K562 (cell line): Measurements from ENCODE around the gene ARID5B. TPM values are rescaled to one million over a fixed set of nuclear protein-coding genes. Genes with fewer than 3 reads are reported as not detected.

Experiments used
- ATAC-seq: fragments of 200-7000 bp; cut with Tn5 transposase; 3 replicates; pipeline ENCODE4 v1.9.1; 2020; ENCODE audit warnings: moderate library complexity
- BruUV-seq: library from RNA; stranded (reverse); fragments of 400-500 nt; replicated peaks from 2 replicates; lab custom pipeline; 2021; lab: Mats Ljungman, UMichigan
- CTCF ChIA-PET: fragments of 300-600 bp; formaldehyde crosslinking; extraction: SDS; loops from one replicate; lab custom pipeline; 2021; ENCODE audit warnings: low intra/inter-chr PET ratio; lab: Yijun Ruan, JAX
- POLR2A ChIA-PET: fragments of 300-600, 350-650 bp; sonication (Branson Sonifier 250); formaldehyde crosslinking; extraction: SDS; loops from one replicate; lab custom pipeline; 2021; ENCODE audit warnings: antibody characterized with exemption, inconsistent platforms; lab: Yijun Ruan, JAX
- DNase-seq, 4 experiments: peaks; one replicate each; pipeline versions ENCODE4 v3.0.0 to v3.0.0-alpha.2; 2011 to 2018; ENCODE audit warnings: low spot score in 3 of 4, mixed read lengths in 3 of 4; ENCODE audit errors: extremely low read depth in 1 of 4
- FAIRE-seq: peaks from 2 replicates; lab custom pipeline; 2011; peaks lifted over from hg19 to GRCh38; lab: Jason Lieb, UNC
- H2AFZ ChIP-seq: 2 replicates; pipeline ENCODE4 v1.6.0; 2011; ENCODE audit warnings: low read depth, low read length, control low read depth, inconsistent platforms
- H3K27ac ChIP-seq: fragments of 200-600 bp; 3 replicates; pipeline ENCODE4 v1.8.0; 2011; ENCODE audit warnings: low read depth, mild to moderate bottlenecking, control low read depth, inconsistent platforms, low read length, moderate library complexity, mixed read lengths; ENCODE audit errors: extremely low read depth
- H3K27me3 ChIP-seq, 2 experiments: fragments of 300-600 bp in 1 of 2; 2 replicates in 1 of 2; 3 replicates in 1 of 2; pipeline versions ENCODE4 v1.6.0 to v1.8.0; 2011; ENCODE audit warnings: inconsistent platforms in 2 of 2, low read length in 2 of 2, mild to moderate bottlenecking in 1 of 2, mixed read lengths in 1 of 2, moderate library complexity in 1 of 2; ENCODE audit not compliant: control insufficient read depth in 2 of 2, insufficient read depth in 2 of 2
- H3K36me3 ChIP-seq: fragments of 300-600 bp; 3 replicates; pipeline ENCODE4 v1.8.0; 2011; ENCODE audit warnings: mild to moderate bottlenecking, low read length, inconsistent platforms; ENCODE audit not compliant: control insufficient read depth, insufficient read depth
- H3K4me1 ChIP-seq, 2 experiments: fragments of 200-600 bp in 1 of 2; replicated peaks in 1 of 2; 2 replicates in 1 of 2; 3 replicates in 1 of 2; pipeline versions ENCODE4 v1.5.1 to v1.8.0; 2011; ENCODE audit warnings: inconsistent platforms in 2 of 2, low read length in 2 of 2, mild to moderate bottlenecking in 1 of 2, mixed read lengths in 1 of 2, moderate library complexity in 1 of 2; ENCODE audit not compliant: control insufficient read depth in 2 of 2, insufficient read depth in 2 of 2
- H3K4me2 ChIP-seq: 2 replicates; pipeline ENCODE4 v1.6.1; 2011; ENCODE audit warnings: low read length, control low read depth, inconsistent platforms, mixed read lengths; ENCODE audit not compliant: insufficient read depth
- H3K4me3 ChIP-seq: fragments of 200-600 bp; sonication (generic), shearing (Covaris generic); 2 replicates; pipeline ENCODE4 v1.5.1; 2016; ENCODE audit warnings: control low read depth, inconsistent platforms
- H3K79me2 ChIP-seq: fragments of 200-600 bp; 3 replicates; pipeline ENCODE4 v1.8.0; 2011; ENCODE audit warnings: low read length, inconsistent platforms; ENCODE audit not compliant: control insufficient read depth, insufficient read depth
- H3K9ac ChIP-seq, 2 experiments: 2 replicates each; pipeline versions ENCODE4 v1.6.0 to v1.6.1; 2011; ENCODE audit warnings: low read depth in 2 of 2, low read length in 2 of 2, control low read depth in 1 of 2, inconsistent platforms in 1 of 2, mild to moderate bottlenecking in 1 of 2, mixed read lengths in 1 of 2; ENCODE audit not compliant: insufficient read depth in 1 of 2
- H3K9me1 ChIP-seq: one replicate; pipeline ENCODE4 v1.6.0; 2011; ENCODE audit warnings: inconsistent platforms, mild to moderate bottlenecking, low read length, moderate library complexity; ENCODE audit not compliant: control insufficient read depth, insufficient read depth
- H3K9me3 ChIP-seq: replicated peaks from 2 replicates; pipeline ENCODE4 v1.5.1; 2011; ENCODE audit warnings: low read depth, low read length, inconsistent platforms; ENCODE audit not compliant: control insufficient read depth, insufficient read depth
- H4K20me1 ChIP-seq: replicated peaks from 2 replicates; pipeline ENCODE4 v1.6.1; 2011; ENCODE audit warnings: low read length, inconsistent platforms, mixed read lengths; ENCODE audit not compliant: control insufficient read depth, insufficient read depth
- BRF2 ChIP-seq: IDR thresholded peaks from 3 replicates; pipeline ENCODE4 v1.6.1; 2011; ENCODE audit warnings: borderline replicate concordance, mild to moderate bottlenecking; ENCODE audit not compliant: insufficient read length, insufficient read depth
- CBX5 ChIP-seq: IDR thresholded peaks from 2 replicates; pipeline ENCODE4 v1.6.1; 2014; ENCODE audit warnings: low read depth, borderline replicate concordance
- CTBP1 ChIP-seq: fragments of 450-650 bp; IDR thresholded peaks from 2 replicates; pipeline ENCODE4 v1.6.1; 2016; ENCODE audit warnings: borderline replicate concordance
- E4F1 ChIP-seq: fragments of 250-450 bp; sonication (Bioruptor Pico); IDR thresholded peaks from 2 replicates; pipeline ENCODE4 v1.5.0; 2021; ENCODE audit warnings: mild to moderate bottlenecking, borderline replicate concordance
- ELF2 ChIP-seq: fragments of 250-450 bp; sonication (Bioruptor Pico); IDR thresholded peaks from 2 replicates; pipeline ENCODE4 v1.5.0; 2021; ENCODE audit warnings: mild to moderate bottlenecking
- MYC ChIP-seq, 2 experiments: fragments of 250-450 bp in 1 of 2; sonication (Bioruptor Pico) in 1 of 2; IDR thresholded peaks; 2 replicates each; pipeline versions ENCODE4 v1.5.1 to v1.6.1; 2012 to 2021; ENCODE audit warnings: low read depth in 2 of 2, borderline replicate concordance in 1 of 2, improper control_type of control experiment in 1 of 2, low read length in 1 of 2, mild to moderate bottlenecking in 1 of 2, moderate library complexity in 1 of 2
- RBM14 ChIP-seq: fragments of 200-400 bp; formaldehyde crosslinking; IDR thresholded peaks from 2 replicates; pipeline ENCODE4 v1.6.1; 2018; ENCODE audit warnings: low read depth, mild to moderate bottlenecking, low read length, moderate library complexity, borderline replicate concordance; ENCODE audit not compliant: insufficient read depth
- RFX7 ChIP-seq: fragments of 250-450 bp; sonication (Bioruptor Pico); IDR thresholded peaks from 2 replicates; pipeline ENCODE4 v1.5.1; 2021; ENCODE audit warnings: mild to moderate bottlenecking
- SMAD4 ChIP-seq: fragments of 250-450 bp; sonication (Bioruptor Pico); conservative IDR thresholded peaks from 2 replicates; pipeline ENCODE4 v1.8.0; 2021; ENCODE audit warnings: inconsistent platforms, mild to moderate bottlenecking, moderate library complexity
- ZNF133 ChIP-seq: fragments of 250-450 bp; sonication (Bioruptor Pico); IDR thresholded peaks from 2 replicates; pipeline ENCODE4 v1.4.0; 2020; ENCODE audit warnings: mild to moderate bottlenecking
- ZNF146 ChIP-seq: IDR thresholded peaks from one replicate; pipeline ENCODE4 v1.6.1; 2018; ENCODE audit warnings: missing compliant biosample characterization; ENCODE audit not compliant: unreplicated experiment
- ZNF512 ChIP-seq: IDR thresholded peaks from 2 replicates; pipeline ENCODE4 v1.6.1; 2016; ENCODE audit warnings: missing genetic modification characterization, missing compliant biosample characterization
- ZNF586 ChIP-seq: fragments of 450-650 bp; formaldehyde crosslinking; conservative IDR thresholded peaks from 2 replicates; pipeline ENCODE4 v1.4.0; 2020; ENCODE audit warnings: mild to moderate bottlenecking, moderate library complexity
- ZNF764 ChIP-seq: fragments of 250-450 bp; sonication (Bioruptor Pico); IDR thresholded peaks from 2 replicates; pipeline ENCODE4 v1.4.0; 2020; ENCODE audit warnings: low read depth, mild to moderate bottlenecking, moderate library complexity
- WGBS: fragments of 100-300 bp; shearing (Covaris generic); methylation state at CpG from one replicate; pipeline ENCODE4 v1.1.6; 2016; ENCODE audit warnings: low coverage, mixed read lengths; ENCODE audit not compliant: insufficient coverage; ENCODE audit errors: missing lambda C conversion rate; 5-methylcytosine and 5-hydroxymethylcytosine counted together
- in situ Hi-C: fragments of 300-500 bp; cut with MboI; formaldehyde crosslinking; loops from 4 replicates; pipeline ENCODE4 v1.15.0; 2018; ENCODE audit warnings: inconsistent platforms, mixed read lengths
- intact Hi-C: fragments of 100-400 bp; cut with micrococcal nuclease; formaldehyde crosslinking; loops from 2 replicates; pipeline ENCODE4 v1.14.2; 2022
- polyA plus RNA-seq, 8 experiments: library from polyadenylated mRNA; depleted of rRNA in 4 of 8; stranded (reverse) in 5 of 8; unstranded in 3 of 8; fragments of >200 nt; fragmentation: Nextera tagmentation in 2 of 8; fragmentation: Illumina TruSeq in 1 of 8; extraction: Ambion mirVana in 2 of 8; extraction: Trizol in 1 of 8; gene quantifications; 2 replicates each; pipeline versions ENCODE4 v1.2.1 to v1.2.3, GENCODE V29; 2011 to 2014; ENCODE audit warnings: inconsistent platforms in 1 of 8, missing spikeins in 1 of 8
- total RNA-seq, 7 experiments: library from RNA; depleted of rRNA in 6 of 7; stranded (reverse); fragments of >200 nt in 6 of 7; fragmentation: Illumina TruSeq in 2 of 7; extraction: Trizol in 2 of 7; gene quantifications; 2 replicates each; pipeline versions ENCODE4 v1.2.1 to v1.2.3, GENCODE V29; 2011 to 2021; ENCODE audit warnings: low replicate concordance in 1 of 7
- TF ChIP-seq, protein P1 (sequence below): sonication (generic); formaldehyde crosslinking; IDR thresholded peaks from 2 replicates; pipeline ENCODE4 v1.8.0; 2022; ENCODE audit warnings: mild to moderate bottlenecking, missing genetic modification reagents

The ARID5B gene
- total and polyA plus RNA-seq, 9 of the 15 experiments (the other 6 are each of a cell fraction or from before 2014, with no cell fraction given), result 0.48 to 1.6 (median 0.80) TPM

GRCh38 chr10:62085404-62085803 lies 183.9 kb downstream of the ARID5B start:
- WGBS, result 8% methylated on average over 2 of the region's 2 CpGs
- no peak for ATAC-seq
- in situ Hi-C loops (no loop called here), intact Hi-C loops (no loop called here)
- no TSS peak for BruUV-seq
- Histone ChIP-seq H3K9ac (no peak overlapping the region), H4K20me1 (no peaks in the 10 kb centered on the region), H3K4me1 (no peaks in the 10 kb centered on the region), H3K27me3 (no peaks in the 10 kb centered on the region), H3K9me3 (no peaks in the 10 kb centered on the region), H3K4me2 (no peak overlapping the region), H3K4me3 (no peak overlapping the region), H3K9me1 (no peaks in the 10 kb centered on the region), H3K79me2 (no peaks in the 10 kb centered on the region), H2AFZ (no peak overlapping the region), H3K27ac (no peak overlapping the region), H3K36me3 (no peaks in the 10 kb centered on the region)
- no peak for DNase-seq
- ChIA-PET POLR2A (no interaction called here), CTCF (no interaction called here)
- FAIRE-seq, result no peak
- TF ChIP-seq ZNF512 (tag) (no peak), CBX5 (no peak), MYC (IDR thresholded peaks at IDR 0.05; ENCODE audit: low read depth, low read length) (no peak), MYC (CRISPR knock-in tag; IDR thresholded peaks at IDR 0.05; ENCODE audit: borderline replicate concordance, low read depth) (no peak), ZNF764 (CRISPR knock-in tag) (no peak), RFX7 (CRISPR knock-in tag) (no peak), BRF2 (no peak), ZNF133 (CRISPR knock-in tag) (no peak), SMAD4 (no peak), RBM14 (no peak), ZNF146 (CRISPR knock-in tag) (no peak), ZNF586 (CRISPR knock-in tag) (no peak), ELF2 (CRISPR knock-in tag) (no peak), E4F1 (CRISPR knock-in tag) (no peak), CTBP1 (no peak)
- TF ChIP-seq, protein P1, sequence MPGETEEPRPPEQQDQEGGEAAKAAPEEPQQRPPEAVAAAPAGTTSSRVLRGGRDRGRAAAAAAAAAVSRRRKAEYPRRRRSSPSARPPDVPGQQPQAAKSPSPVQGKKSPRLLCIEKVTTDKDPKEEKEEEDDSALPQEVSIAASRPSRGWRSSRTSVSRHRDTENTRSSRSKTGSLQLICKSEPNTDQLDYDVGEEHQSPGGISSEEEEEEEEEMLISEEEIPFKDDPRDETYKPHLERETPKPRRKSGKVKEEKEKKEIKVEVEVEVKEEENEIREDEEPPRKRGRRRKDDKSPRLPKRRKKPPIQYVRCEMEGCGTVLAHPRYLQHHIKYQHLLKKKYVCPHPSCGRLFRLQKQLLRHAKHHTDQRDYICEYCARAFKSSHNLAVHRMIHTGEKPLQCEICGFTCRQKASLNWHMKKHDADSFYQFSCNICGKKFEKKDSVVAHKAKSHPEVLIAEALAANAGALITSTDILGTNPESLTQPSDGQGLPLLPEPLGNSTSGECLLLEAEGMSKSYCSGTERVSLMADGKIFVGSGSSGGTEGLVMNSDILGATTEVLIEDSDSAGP (CRISPR knock-in tag), result no peak
